ENCODE results near the gene AHCTF1. TPM values are rescaled to one million over a fixed set of nuclear protein-coding genes. Genes with fewer than 3 reads are reported as not detected.

Gene AHCTF1
- total RNA-seq, 2 donors from 2014 or later: 36.9 to 41.9 TPM

DNA sequence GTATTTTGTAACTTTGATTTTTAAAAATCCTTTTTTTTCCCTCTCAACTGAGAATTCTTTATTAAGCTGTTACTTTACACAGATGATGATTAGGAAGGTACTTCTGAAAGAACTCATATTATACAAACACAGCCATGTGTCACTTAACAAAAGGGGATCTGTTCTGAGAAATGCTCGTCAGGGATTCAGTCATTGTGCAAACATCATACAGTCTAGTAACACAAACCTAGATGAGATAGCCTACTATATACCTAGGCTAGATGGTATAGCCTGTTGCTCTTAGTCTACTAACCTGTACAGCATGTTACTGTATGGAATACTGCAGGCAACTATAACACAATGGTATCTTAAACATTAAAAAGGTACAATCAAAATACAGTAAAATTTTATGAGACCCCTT lies 24.9 kb downstream of the AHCTF1 start:
- peaks cover 82% of the 10 kb centered on the region for H3K36me3 ChIP-seq (ENCODE audit: control insufficient read depth, insufficient read depth, low read length)
- 87 to 100% methylated on average over 1 of the region's 1 CpG for WGBS, 2 experiments (ENCODE audit: insufficient coverage in 1 of 2, insufficient read length in 1 of 2)
- no peak overlapping the region for H3K9ac ChIP-seq (ENCODE audit: extremely low read depth, low read length, poor library complexity, severe bottlenecking)
- H3K27ac ChIP-seq (ENCODE audit: low read depth, low read length): no peak overlapping the region
- H3K9me3 ChIP-seq (ENCODE audit: control insufficient read depth, low read length): no peaks in the 10 kb centered on the region
- Mint-ChIP-seq H3K27ac (no peak overlapping the region), H3K9me3 (no peaks in the 10 kb centered on the region), H3K36me3 (ENCODE audit: low read depth) (peaks cover 57% of the 10 kb centered on the region), H3K4me1 (no peaks in the 10 kb centered on the region), H3K4me3 (no peak overlapping the region), H3K27me3 (ENCODE audit: insufficient read depth) (no peaks in the 10 kb centered on the region)
- no peak overlapping the region for H3K4me3 ChIP-seq (ENCODE audit: low read length)
- DNase-seq: no peak
- TF ChIP-seq, protein P1, sequence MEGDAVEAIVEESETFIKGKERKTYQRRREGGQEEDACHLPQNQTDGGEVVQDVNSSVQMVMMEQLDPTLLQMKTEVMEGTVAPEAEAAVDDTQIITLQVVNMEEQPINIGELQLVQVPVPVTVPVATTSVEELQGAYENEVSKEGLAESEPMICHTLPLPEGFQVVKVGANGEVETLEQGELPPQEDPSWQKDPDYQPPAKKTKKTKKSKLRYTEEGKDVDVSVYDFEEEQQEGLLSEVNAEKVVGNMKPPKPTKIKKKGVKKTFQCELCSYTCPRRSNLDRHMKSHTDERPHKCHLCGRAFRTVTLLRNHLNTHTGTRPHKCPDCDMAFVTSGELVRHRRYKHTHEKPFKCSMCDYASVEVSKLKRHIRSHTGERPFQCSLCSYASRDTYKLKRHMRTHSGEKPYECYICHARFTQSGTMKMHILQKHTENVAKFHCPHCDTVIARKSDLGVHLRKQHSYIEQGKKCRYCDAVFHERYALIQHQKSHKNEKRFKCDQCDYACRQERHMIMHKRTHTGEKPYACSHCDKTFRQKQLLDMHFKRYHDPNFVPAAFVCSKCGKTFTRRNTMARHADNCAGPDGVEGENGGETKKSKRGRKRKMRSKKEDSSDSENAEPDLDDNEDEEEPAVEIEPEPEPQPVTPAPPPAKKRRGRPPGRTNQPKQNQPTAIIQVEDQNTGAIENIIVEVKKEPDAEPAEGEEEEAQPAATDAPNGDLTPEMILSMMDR (conservative IDR thresholded peaks at IDR 0.05): no peak
- no peaks in the 10 kb centered on the region for H3K27me3 ChIP-seq (ENCODE audit: control insufficient read depth, insufficient read depth, low read length, poor library complexity, severe bottlenecking)
- H3K4me1 ChIP-seq (ENCODE audit: control insufficient read depth, insufficient read depth, low read length): no peaks in the 10 kb centered on the region

DNA sequence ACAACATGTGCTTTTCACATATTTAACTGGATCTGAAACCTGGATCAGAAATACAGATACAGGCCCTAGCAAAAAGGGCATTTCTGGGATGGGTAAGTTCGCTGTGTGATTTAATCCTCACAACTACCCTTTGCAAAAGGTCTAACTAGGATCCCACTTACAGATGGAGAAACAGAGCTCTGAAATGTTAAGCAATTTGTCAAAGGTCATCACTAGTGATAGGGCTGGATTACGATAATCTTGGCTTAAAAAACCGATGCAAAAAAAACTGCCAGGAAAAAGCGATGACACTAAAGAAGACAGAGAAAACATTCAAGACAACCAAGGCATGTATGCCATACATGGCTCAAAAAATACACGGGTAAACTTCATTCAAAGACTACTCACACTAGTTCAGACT lies 29.9 kb downstream of the AHCTF1 start:
- H3K36me3 ChIP-seq (ENCODE audit: control insufficient read depth, insufficient read depth, low read length): peaks cover 91% of the 10 kb centered on the region
- peaks cover 72% of the 10 kb centered on the region for H3K36me3 Mint-ChIP-seq (ENCODE audit: low read depth)

DNA sequence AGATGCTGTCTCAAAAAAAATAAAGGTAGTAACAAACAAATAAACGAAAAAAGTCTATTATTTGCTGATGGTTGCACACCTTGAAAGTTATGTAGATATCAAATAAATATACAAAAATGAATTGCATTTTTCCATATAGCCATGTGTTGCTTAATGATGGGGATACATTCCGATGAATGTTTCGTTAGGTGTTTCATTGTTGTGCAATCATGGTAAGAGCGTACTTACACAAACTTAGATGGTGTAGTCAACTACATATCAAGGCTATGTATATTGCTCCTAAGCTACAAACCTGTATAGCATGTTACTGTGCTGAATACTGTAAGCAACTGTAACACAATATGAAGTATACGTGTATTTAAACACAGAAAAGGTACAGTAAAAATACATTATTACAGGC lies 34.4 kb downstream of the AHCTF1 start:
- peaks cover 91% of the 10 kb centered on the region for H3K36me3 ChIP-seq (ENCODE audit: control insufficient read depth, insufficient read depth, low read length)
- WGBS, 2 experiments (ENCODE audit: insufficient coverage in 1 of 2, insufficient read length in 1 of 2): 96 to 100% methylated on average over 3 to 5 of the region's 5 CpGs
- H3K4me3 ChIP-seq (ENCODE audit: low read length): no peak overlapping the region
- H3K27me3 ChIP-seq (ENCODE audit: control insufficient read depth, insufficient read depth, low read length, poor library complexity, severe bottlenecking): no peaks in the 10 kb centered on the region
- H3K9me3 ChIP-seq (ENCODE audit: control insufficient read depth, low read length): no peaks in the 10 kb centered on the region
- H3K4me3 Mint-ChIP-seq: no peak overlapping the region
- H3K9me3 Mint-ChIP-seq: no peaks in the 10 kb centered on the region
- TF ChIP-seq, protein P1 (conservative IDR thresholded peaks at IDR 0.05): no peak
- H3K27me3 Mint-ChIP-seq (ENCODE audit: insufficient read depth): no peaks in the 10 kb centered on the region
- H3K27ac ChIP-seq (ENCODE audit: low read depth, low read length): no peak overlapping the region
- H3K4me1 ChIP-seq (ENCODE audit: control insufficient read depth, insufficient read depth, low read length): no peaks in the 10 kb centered on the region
- H3K27ac Mint-ChIP-seq: no peak overlapping the region
- peaks cover 78% of the 10 kb centered on the region for H3K36me3 Mint-ChIP-seq (ENCODE audit: low read depth)
- DNase-seq: no peak
- H3K9ac ChIP-seq (ENCODE audit: extremely low read depth, low read length, poor library complexity, severe bottlenecking): no peak overlapping the region
- no peaks in the 10 kb centered on the region for H3K4me1 Mint-ChIP-seq

More for the DNA sequence above, 29.9 kb downstream of the AHCTF1 start:
- Mint-ChIP-seq H3K27ac (no peak overlapping the region), H3K9me3 (no peaks in the 10 kb centered on the region), H3K4me3 (no peak overlapping the region), H3K27me3 (ENCODE audit: insufficient read depth) (no peaks in the 10 kb centered on the region), H3K4me1 (no peaks in the 10 kb centered on the region)
- 94 to 96% methylated on average over 4 to 5 of the region's 5 CpGs for WGBS, 2 experiments (ENCODE audit: insufficient coverage in 1 of 2, insufficient read length in 1 of 2)
- Histone ChIP-seq H3K27me3 (ENCODE audit: control insufficient read depth, insufficient read depth, low read length, poor library complexity, severe bottlenecking) (no peaks in the 10 kb centered on the region), H3K27ac (ENCODE audit: low read depth, low read length) (no peak overlapping the region), H3K9ac (ENCODE audit: extremely low read depth, low read length, poor library complexity, severe bottlenecking) (no peak overlapping the region), H3K4me3 (ENCODE audit: low read length) (no peak overlapping the region), H3K4me1 (ENCODE audit: control insufficient read depth, insufficient read depth, low read length) (no peaks in the 10 kb centered on the region), H3K9me3 (ENCODE audit: control insufficient read depth, low read length) (no peaks in the 10 kb centered on the region)
- TF ChIP-seq, protein P1 (conservative IDR thresholded peaks at IDR 0.05): no peak
- DNase-seq: no peak

All from endodermal cell (in vitro differentiated cells).